GM19240 (cell line): ENCODE measurements around the gene EXOC4.

Experiments used
- DNase-seq: peaks from one replicate; pipeline ENCODE4 v3.0.0; 2011; ENCODE audit warnings: low spot score; ENCODE audit not compliant: insufficient read length

EXOC4 gene

DNA sequence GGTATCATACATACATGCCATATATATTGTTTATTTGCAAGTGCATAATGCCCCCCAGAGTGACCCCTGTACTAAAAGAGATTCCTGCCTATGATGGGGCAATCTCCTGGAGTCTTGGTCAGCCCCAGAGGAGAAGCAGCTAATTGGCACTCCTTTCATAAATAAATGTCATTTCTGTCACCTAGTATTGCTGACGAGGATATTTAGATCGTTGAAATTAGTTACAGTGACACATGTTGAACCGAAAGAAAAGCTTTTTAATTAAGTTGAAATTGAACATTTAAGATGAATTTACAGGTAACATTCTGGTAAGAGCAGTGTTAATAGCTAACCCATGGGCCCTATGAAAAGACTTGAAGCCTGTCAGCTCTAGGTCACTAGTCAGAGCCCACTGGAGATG is 663.7 kb downstream of the EXOC4 start:
- no peak for DNase-seq

DNA sequence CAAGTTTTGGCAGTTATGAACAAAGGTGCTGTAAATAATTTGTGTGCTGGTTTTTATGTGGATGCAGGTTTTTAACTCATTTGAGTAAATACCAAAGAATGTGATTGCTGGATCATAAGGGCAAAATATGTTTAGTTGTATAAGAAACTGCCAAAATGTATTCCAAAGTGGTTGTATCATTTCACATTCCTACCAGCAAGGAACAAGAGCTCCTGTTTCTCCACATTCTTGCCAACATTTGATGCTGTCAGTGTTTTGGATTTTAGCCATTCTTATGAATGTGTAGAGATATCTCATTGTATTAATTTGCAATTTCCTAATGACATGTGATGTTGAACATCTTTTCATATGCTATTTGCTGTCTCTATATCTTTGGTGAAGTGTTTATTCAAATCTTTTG is 666.9 kb downstream of the EXOC4 start:
- no peak for DNase-seq

DNA sequence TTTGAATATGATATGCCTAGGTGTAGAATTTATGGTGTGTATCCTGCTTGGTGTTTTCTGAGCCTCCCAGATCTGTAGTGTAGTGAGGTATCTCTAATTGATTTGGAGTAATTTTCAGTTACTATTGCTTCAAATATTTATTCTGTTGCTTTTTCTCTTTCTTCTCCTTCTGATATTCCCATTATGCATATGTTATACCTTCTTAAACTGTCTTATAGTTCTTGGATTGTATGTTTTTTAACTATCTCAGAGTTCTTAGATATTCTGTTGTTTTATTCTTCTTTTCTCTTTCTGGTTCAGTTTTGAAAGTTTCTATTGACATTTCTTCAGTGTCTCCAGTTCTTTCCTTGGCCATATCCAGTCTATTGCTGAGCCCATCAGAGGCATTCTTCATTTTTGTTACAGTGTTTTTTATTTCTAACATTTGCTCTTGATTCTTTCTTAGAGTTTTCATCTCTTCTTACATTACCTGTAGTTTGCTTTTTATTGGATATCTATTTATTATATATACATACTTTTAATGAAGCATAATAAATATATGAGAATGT is 668.8 kb downstream of the EXOC4 start:
- no peak for DNase-seq

DNA sequence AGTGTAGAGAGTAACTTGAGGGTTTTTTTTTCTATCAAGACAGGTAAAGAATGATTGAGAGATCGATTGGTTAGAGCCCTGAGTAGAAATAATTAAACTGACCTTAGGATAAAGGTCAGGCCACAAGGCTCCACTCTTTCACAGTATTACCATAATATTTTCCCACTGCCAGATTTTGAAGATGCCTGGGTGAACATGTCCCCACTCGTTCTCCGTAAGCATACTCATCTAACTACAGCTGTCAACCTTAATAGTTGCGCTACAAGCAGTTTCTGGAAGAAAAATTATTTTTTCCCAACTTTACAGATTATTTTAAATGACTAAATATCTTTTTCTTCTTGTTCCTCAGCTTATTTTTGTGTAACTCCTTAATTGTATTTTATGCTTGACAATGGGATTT is 671.1 kb downstream of the EXOC4 start:
- no peak for DNase-seq

DNA sequence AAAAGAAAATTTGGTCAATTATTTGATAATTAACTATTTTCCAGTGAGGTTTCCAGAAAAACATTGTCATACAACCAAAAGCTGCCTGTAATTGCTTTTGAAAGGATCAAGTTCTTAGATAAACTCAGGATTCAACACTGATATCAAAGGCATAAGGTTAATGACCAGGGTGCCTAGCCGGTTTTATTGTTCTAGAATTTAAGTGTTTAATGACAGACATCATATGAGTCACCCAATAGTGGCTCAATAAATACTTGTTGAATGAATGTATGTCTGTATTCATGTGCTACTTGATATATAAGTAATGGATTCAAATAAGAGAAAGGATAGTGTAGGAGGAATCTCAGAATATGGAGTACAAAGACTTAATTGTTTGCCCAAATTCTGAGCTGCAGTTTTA is 678.2 kb downstream of the EXOC4 start:
- no peak for DNase-seq

DNA sequence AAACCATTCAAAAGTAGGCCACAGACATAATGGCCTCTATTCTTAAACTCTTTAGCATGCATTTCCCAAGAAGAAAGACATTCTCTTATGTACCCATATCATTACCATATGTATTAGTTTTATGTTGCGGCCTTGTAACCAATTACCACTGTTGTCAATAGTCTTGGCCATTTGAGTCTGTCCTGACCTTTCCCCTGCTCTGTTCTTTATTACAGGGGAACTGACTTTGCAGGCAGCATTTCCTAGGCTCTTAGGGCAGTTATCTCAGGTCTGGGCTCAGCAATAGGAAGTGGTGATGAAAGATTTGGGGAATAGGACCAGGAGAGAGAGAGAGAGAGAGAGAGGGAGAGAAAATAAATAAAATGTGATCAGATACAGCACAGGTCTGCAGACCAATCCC is 679.7 kb downstream of the EXOC4 start:
- DNase-seq = no peak

DNA sequence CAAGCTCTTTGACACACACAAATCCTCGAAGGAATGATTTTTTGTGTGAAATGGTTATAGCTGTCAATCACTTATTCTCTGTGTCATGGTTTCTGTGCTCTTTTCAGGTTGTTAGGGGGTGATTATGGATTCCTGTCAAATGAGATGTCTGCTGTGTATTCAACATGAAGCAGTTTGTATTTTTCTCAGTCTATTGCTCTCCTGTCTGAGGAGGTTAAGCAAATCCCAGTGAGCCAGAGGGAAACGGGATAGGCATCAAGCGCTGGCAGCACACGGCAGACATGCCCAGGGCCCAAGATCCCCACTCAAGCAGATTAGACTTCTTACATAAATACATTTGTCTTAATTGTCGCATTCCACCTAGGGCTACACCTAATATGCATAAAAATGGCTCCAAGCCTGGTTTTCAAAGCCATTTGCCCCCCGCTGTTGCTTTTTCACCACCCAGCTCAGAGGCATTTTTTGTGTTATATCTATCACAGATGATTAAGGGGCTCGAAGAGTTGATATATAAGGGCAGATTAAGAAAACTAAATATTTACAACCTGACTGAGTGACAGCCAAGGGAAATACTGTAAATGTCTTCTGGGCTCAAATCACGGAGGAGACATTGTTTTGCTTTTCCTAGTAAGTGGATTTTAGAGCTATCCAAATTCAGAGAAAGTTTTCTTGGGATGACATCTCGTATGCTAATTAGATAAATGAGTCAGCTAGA is 681.5 kb downstream of the EXOC4 start:
- no peak for DNase-seq

DNA sequence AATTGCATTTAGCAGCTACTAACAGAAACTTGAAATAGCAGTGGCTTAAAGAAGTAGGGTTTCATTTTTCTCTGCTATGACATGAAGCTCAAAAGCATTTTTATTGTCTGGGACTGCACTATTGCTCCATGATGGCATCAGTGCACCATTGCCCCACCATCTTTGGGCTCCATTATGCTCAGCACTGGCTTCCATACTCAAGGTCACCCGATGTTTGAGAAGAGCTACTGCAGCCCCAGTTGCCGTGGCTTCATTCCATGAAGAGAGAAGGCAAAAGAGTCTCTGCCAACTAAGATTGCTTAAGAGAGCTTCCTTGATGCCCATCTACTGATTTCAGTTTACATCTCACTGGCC is 682.1 kb downstream of the EXOC4 start:
- DNase-seq = no peak

DNA sequence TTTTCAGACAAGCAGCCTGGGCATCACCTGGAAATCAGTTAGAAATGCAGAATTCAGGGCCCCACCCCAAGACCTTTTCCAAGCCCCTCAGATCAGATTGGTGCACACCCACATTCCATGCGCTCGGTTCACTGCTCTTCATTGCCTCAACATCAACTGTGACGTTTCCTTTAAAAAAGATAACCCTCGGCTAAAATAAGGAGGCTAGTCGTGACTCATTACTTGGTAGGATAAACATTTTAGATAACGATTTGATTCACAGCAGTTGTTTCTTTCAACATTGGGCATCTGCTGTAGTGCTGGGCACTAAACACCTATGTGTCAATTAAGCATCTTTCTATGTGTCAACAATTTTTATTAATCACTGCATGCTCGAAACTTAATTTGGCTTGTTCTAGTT is 683.2 kb downstream of the EXOC4 start:
- no peak for DNase-seq

DNA sequence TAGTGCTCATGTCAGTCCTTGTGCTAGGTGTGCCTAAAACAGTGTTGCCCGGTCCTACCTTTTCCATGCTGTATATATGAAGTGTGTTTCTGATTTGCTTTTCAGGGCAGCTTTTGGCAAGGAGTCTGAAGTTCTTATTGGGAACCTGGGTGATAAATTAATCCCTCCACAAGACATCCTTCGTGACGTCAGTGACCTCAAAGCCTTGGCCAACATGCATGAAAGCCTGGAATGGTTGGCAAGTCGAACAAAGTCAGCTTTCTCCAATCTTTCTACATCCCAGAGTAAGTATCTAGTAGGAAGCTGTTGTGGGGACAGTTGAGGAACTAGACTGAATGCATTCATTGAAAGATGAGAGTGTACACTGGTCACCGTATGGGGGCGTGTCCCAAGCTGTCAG is 684.9 kb downstream of the EXOC4 start:
- DNase-seq = no peak

DNA sequence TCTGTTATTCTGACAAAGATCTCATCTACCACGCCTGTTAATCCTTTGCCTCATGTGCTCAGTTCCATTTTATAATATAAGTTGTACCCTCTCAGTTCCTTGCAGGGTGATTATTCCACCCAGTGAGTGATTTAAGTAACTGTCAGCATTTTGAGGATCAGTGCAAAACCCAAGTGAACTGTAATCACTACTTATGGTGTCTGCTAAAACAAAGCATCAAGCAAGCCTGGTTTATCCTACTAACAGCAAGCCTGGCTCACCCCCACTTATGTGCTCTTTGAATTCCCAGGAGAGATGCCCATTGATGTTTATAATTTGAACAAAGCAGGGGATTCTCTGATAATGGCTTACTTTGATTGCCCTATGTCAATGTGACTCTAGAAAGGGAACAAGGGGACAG is 687.5 kb downstream of the EXOC4 start:
- DNase-seq = no peak

DNA sequence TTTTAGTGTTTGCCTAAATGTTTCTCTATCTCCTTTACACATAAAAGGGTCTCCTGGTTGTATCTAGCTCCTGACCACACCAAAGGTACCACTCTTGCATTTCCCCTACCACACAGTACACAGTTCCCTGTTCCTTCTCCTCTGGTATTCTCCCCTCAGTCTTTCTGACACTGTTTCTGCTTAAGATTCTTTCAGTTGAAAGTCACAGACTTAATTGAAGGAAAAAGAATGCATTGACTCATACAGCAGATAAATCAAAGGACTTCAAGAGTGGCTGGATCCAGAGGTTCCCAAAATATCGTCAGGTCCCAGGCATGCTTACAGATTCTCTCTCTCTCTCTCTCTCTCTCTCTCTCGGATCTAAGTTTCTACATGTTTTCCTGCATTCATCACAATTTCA is 688.6 kb downstream of the EXOC4 start:
- DNase-seq = no peak

DNA sequence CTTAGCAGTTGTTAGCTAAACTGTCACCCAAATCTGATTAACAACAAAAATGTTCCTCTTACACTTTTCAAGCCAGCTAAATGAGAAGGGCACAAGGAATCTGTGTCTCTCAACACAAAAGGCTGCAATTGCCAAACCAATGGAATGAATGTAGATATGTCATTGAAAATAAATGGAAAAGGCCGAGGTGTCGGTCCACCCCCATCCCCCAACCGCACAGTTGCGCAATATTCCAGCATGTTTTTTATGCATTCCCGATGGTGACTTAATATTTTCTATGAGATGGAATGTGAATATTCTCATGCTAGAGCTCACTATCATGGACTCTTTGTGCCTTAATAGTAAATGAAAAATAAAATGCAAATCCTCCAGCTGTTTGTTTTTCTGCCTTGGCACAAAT is 692.6 kb downstream of the EXOC4 start:
- no peak for DNase-seq

DNA sequence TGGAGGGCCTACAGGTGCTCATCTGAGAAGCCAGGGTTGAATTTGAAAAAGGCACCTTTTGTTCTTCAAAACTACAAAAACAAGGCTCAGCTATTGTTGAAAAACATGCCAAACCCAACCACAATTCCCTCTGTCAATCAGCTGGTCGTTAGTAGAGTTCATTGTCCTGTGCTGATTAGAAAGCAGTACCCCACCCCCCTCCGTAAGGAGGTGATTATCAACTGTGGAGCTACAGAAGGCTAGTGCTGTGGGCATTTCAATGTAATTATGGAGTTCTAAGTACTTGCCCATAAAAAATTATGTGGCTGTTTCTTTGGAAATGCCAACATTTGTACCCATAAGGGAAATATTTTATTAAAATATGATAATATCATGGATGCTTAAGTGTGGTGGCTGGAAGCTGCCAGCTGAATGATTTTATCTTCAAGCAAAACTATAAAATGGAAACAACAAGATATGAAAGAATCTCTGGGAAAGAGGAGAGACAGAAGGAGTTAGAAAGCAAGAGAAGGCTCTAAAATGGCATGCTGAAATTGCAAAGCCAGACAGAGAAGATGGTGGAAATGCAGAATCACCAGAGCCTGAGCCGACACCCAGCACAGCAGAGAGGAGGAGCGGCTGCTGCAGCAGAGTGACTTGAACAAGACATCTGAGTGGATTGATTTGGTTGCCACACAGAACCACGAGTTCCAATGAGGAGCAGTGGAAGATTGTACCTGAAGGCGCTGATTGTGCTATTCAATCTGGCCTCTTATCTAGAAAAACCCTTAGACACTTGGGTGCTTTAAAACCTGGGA is 694.8 kb downstream of the EXOC4 start:
- no peak for DNase-seq

DNA sequence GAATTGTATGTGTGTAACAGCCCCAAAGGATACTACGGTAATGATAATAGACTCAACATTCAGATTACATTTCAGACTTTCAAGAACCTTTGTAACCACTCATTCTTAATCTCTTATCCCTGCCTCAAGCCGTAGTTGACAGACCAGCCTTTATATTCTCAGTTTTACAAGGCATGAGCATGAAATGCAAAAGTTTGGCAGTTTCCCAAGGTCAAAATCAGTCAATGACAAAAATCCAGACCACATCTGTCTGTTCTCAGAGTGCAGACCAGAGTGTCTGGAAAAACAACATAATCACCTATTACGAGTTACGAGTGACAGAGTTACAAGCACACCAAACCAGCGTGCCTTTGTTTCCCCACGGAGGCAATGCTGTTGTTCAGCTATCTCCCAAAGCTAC is 695.7 kb downstream of the EXOC4 start:
- DNase-seq = no peak

DNA sequence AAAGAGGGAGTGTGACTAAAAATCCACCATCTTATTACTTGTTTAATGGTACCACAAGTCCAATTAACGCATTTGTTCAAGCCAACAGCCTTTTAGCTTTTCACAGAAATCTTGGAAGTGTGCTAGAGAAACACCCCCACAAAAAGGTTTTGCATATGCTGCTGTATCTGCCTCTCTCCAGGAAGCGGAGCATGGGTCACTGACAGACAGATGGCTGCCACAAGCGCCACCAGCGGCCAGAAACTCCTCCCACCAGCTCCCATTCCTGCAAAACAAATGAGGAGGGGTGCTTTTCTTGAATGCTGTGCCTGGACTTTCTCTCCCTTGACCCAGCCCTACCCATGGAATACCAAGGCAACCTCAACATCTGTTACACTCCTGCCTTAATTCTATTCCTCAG is 698.0 kb downstream of the EXOC4 start:
- no peak for DNase-seq

DNA sequence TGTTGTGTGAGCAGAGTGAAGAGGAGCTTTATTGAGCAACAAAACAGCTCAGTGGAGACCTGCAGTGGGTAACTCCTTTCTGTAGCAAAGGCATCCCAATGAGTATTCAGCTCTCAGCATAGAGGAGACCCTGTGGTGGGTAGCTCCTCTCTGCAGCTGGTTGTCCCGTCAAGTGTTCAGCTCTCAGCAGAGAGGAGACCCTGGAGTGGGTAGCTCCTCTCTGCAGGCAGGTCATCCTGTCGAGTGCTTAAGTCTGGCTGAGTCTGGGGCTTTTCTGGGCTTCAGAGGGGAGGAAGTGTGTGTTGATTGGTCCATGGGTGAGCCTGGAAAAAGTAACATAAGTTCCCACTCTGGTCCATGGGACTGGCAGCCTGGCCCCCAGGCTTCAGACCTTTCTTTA is 702.3 kb downstream of the EXOC4 start:
- DNase-seq = no peak

DNA sequence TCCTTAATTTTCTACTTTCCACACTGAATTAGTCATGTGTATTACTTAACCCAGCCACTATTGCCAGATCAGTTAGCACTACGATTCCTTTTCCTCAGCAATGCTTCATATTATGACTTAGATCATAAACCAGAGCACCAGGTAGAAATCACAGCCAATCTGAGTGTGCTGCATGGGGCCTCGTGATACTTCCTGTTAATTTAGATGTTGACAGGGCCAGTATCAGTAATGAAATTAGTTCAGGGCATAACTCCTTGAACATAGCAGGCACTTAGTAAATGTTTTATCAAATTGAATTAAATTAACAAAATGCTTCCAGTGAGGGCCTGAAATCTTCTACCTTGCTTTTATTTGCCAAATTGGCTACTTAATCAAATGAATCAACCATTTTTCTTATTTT is 705.0 kb downstream of the EXOC4 start:
- no peak for DNase-seq

DNA sequence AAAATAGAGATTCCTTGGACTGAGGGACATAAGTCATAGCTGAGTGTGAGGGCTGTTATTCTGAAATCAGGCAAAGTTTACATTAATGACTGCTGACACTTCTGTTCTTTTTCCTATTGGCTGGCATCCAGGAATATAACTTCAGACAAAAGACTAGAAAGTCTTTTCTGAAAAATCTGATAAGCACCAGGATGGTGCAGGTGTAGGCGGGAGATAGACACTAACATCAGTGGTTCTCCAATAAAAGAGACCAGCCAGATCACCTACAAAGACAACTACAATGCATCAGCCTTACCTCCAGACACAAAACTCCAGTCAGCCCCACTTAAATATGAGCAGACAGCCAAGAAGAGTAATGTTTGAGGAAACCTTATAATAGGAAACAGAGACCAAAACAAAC is 705.9 kb downstream of the EXOC4 start:
- no peak for DNase-seq

DNA sequence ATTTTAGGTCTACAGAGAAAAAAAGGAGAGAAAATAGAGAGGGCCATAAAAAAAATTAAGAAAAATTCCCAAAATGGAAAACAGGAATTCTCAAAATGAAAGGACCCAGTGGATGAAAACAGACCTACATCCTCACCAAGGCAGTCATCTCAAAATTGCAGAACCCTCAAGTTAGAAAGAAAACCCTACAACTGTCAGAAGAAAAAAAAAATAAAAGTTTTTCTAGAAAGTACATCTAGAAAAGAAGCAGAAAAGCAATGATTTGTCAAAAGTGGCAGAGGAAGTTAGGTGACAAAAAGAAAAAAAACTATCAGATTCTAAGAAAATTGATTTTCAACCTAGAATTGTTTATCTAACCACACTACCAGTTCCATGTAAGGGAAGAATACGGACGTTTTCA is 706.6 kb downstream of the EXOC4 start:
- DNase-seq = no peak

DNA sequence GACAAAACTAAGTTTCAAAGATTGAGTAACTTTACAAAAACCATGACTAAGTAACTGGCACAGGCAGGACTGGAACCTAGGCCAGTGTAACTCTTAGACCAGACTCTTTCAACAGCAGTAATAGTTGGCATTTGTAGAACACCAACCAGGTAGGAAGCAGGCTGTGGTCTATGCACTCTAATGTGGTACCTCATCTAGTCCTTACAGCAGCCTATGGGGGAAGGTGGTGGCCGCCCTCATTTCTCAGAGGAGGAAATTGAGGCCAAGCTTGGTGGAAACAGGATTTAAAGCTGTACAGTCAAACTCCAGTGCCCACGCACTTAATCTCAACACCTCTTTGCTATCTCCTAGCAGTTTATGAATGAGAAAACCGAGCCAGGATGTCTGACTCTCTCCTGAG is 708.8 kb downstream of the EXOC4 start:
- DNase-seq = no peak

DNA sequence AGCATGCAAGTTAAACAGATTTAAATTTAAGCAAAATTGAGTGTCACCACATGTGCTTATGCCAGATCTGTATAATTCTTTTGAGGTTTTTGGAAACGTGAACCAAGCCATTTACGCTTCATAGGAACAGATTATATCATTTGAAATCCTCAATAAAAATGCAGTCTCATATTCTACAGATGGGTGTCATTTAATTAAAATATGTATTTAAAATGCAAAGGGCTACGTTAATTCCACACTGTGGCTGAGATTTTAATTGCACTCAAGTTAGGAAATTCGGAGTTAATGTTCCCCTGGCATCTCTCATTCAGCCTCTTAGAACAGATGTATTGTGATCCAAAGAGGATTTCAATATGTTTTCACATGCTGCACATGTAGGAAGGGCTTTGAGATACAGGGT is 709.8 kb downstream of the EXOC4 start:
- no peak for DNase-seq

DNA sequence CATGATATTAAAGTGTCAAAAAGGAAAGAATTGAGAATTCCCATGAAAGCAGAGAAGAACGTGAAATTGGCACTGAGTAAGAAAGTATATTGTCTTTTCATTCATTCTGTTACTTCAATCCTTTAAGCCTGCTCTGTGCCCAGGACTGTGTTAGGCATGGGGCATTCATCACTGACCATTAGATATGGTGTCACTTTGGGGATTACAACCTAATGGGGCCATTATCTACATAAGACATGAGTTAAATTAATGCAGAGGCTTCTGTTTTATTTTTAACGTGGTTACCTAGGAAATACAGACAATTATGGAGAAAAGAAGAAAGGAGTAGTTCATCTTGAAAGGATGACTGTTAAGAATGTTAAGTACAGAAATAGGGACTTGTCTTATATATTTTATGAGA is 710.8 kb downstream of the EXOC4 start:
- DNase-seq = no peak
